Bronchial epithelial cell (primary cell): ENCODE results near the gene SLC46A1. TPM values are rescaled to one million over a fixed set of nuclear protein-coding genes. Genes with fewer than 3 reads are reported as not detected.

ENCODE experiments used
- DNase-seq: peaks from one replicate; pipeline ENCODE4 v3.0.0-alpha.2; 2010; ENCODE audit warnings: low read depth
- FAIRE-seq: peaks from 2 replicates; lab custom pipeline; 2011; peaks lifted over from hg19 to GRCh38; lab: Jason Lieb, UNC
- H3K27me3 ChIP-seq: 2 replicates; pipeline ENCODE4 v1.5.1; 2011; ENCODE audit warnings: low read length; ENCODE audit not compliant: control insufficient read depth, insufficient read depth
- H3K36me3 ChIP-seq: 2 replicates; pipeline ENCODE4 v1.5.1; 2011; ENCODE audit warnings: low read length; ENCODE audit not compliant: control insufficient read depth, insufficient read depth
- H3K4me3 ChIP-seq: 2 replicates; pipeline ENCODE4 v1.5.1; 2011; ENCODE audit warnings: mild to moderate bottlenecking, low read depth, low read length, control low read depth
- CTCF ChIP-seq: IDR thresholded peaks from 2 replicates; pipeline ENCODE4 v1.5.1; 2011; ENCODE audit warnings: mild to moderate bottlenecking, moderate library complexity, low read length, control low read depth, inconsistent platforms; ENCODE audit not compliant: insufficient read depth, severe bottlenecking
- total RNA-seq: library from RNA; depleted of rRNA; stranded (reverse); fragments of >200 nt; gene quantifications from 2 replicates; pipeline ENCODE4 v1.2.1, GENCODE V29; 2014

Gene SLC46A1
- total RNA-seq, 1 donor from 2014 or later = 5.0 TPM

GRCh38 chr17:28396635-28397239 lies 9.3 kb downstream of the SLC46A1 start:
- Histone ChIP-seq H3K27me3 (no peaks in the 10 kb centered on the region), H3K4me3 (no peak overlapping the region), H3K36me3 (peaks cover 3% of the 10 kb centered on the region)
- DNase-seq (no peak), FAIRE-seq (no peak)
- no peak for TF ChIP-seq CTCF

- H3K27me3 ChIP-seq = no peaks in the 10 kb centered on the region
- no peak for FAIRE-seq
- H3K4me3 ChIP-seq = no peak overlapping the region
- no peak for TF ChIP-seq CTCF
- no peak for DNase-seq
- H3K36me3 ChIP-seq = peaks cover 3% of the 10 kb centered on the region
Measured at GRCh38 chr17:28395968-28396367, 10.0 kb downstream of the SLC46A1 start.

GRCh38 chr17:28395426-28395825 lies 10.6 kb downstream of the SLC46A1 start:
- Histone ChIP-seq H3K36me3 (peaks cover 3% of the 10 kb centered on the region), H3K27me3 (no peaks in the 10 kb centered on the region), H3K4me3 (no peak overlapping the region)
- DNase-seq = no peak
- TF ChIP-seq CTCF = no peak
- no peak for FAIRE-seq

GRCh38 chr17:28394337-28395116 lies 11.5 kb downstream of the SLC46A1 start:
- Histone ChIP-seq H3K27me3 (no peaks in the 10 kb centered on the region), H3K36me3 (peaks cover 2% of the 10 kb centered on the region), H3K4me3 (no peak overlapping the region)
- FAIRE-seq (no peak), DNase-seq (peak; percentile 52)
- TF ChIP-seq CTCF = no peak

GRCh38 chr17:28392491-28392890 lies 13.5 kb downstream of the SLC46A1 start:
- TF ChIP-seq CTCF = no peak
- Histone ChIP-seq H3K36me3 (no peaks in the 10 kb centered on the region), H3K4me3 (no peak overlapping the region), H3K27me3 (no peaks in the 10 kb centered on the region)
- no peak for FAIRE-seq
- no peak for DNase-seq
